GM12864 (cell line): ENCODE results near the gene ZNF215.
A peak's percentile ranks its signal among the peaks of the same experiment; 100 is the strongest.
"Not testable (repeated sequence)": the region's sequence is repeated elsewhere in the genome, so short reads cannot be mapped to it uniquely, and the experiment has no call there.

Experiments
- DNase-seq: peaks from one replicate; pipeline ENCODE4 v3.0.0-alpha.2; 2011; ENCODE audit warnings: low read depth
- H3K4me3 ChIP-seq: 2 replicates; pipeline ENCODE4 v1.5.1; 2011; ENCODE audit warnings: mild to moderate bottlenecking, low read depth, low read length, control low read depth
- TF ChIP-seq, protein P1 (sequence below): IDR thresholded peaks from 2 replicates; pipeline ENCODE4 v1.5.1; 2011; ENCODE audit warnings: low read depth, mild to moderate bottlenecking, moderate library complexity, low read length, control low read depth, inconsistent platforms; ENCODE audit errors: missing control alignments

The ZNF215 gene

DNA sequence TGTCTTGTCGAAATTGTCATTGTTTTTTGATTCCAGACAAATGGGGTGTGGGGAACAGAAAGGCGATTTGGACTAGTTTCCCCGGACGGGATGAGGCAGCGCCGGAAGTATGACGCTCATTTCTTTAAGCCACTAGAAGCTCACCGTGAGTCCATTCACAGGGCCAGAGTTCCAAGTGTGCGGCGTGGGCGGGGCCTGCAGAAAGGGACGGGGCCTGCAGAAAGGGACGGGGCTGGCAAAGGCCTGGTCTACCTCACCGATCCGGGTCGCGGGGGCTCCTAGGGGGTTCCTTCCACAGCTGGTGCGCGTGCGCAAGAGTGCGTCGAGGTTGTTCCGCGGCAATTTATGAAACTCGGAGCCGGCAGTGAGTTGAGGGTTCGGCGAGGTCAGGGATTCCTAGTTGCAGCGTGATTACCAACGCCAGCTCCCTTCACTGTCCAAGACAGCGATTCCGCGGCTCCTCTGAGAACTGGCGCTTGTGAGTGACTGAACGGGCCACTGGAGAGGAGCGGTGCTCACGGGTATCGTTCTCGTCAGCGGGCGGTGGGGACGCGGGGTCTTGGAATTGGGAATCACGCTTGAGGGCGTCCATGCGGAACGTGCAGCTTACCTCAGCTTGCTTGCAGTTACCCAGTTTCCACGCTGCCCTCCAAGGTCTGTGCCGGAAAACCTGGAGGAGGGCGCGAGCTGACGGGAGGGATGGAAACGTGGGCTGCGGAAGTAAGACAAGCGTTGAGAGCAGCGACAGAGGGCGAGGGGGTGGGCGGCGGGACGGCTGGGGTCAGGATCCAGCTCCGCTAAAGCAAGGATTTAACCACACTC lies at the start of gene ZNF215:
Gene ZNF215 (plus strand): TSS at position 219 of the 822 bp plus-strand sequence. CDS start 5,847 bp downstream, outside the sequence.
- TF ChIP-seq, protein P1, sequence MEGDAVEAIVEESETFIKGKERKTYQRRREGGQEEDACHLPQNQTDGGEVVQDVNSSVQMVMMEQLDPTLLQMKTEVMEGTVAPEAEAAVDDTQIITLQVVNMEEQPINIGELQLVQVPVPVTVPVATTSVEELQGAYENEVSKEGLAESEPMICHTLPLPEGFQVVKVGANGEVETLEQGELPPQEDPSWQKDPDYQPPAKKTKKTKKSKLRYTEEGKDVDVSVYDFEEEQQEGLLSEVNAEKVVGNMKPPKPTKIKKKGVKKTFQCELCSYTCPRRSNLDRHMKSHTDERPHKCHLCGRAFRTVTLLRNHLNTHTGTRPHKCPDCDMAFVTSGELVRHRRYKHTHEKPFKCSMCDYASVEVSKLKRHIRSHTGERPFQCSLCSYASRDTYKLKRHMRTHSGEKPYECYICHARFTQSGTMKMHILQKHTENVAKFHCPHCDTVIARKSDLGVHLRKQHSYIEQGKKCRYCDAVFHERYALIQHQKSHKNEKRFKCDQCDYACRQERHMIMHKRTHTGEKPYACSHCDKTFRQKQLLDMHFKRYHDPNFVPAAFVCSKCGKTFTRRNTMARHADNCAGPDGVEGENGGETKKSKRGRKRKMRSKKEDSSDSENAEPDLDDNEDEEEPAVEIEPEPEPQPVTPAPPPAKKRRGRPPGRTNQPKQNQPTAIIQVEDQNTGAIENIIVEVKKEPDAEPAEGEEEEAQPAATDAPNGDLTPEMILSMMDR: no peak
- peak within 1 kb of the TSS; percentile 70 for H3K4me3 ChIP-seq
- peak; percentile 77 for DNase-seq

DNA sequence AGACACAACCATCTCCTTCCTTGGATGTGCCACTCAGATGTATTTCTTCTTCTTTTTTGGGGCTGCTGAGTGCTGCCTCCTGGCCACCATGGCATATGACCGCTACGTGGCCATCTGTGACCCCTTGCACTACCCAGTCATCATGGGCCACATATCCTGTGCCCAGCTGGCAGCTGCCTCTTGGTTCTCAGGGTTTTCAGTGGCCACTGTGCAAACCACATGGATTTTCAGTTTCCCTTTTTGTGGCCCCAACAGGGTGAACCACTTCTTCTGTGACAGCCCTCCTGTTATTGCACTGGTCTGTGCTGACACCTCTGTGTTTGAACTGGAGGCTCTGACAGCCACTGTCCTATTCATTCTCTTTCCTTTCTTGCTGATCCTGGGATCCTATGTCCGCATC lies 49.3 kb upstream of the ZNF215 start:
- no peak overlapping the region for H3K4me3 ChIP-seq
- TF ChIP-seq, protein P1: no peak
- no peak for DNase-seq

DNA sequence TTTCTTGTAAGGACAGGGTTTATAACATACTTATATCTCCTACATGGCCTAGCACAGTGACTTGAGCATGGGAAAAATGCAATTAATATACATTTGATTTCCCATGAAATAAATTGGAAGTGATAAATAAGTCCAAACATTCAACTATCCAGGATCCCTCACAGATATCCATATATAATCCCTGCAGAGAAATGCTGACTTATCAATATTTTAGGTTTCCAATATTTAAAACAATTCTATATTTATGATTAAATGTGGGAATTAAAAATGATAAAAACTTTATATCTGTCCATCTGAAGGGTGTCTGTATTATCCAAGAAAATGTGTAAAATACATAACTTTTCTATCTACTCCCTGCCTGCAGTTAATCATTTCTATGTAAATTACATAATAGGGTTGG lies 43.5 kb upstream of the ZNF215 start:
- DNase-seq: no peak
- TF ChIP-seq, protein P1: no peak
- H3K4me3 ChIP-seq: no peak overlapping the region

DNA sequence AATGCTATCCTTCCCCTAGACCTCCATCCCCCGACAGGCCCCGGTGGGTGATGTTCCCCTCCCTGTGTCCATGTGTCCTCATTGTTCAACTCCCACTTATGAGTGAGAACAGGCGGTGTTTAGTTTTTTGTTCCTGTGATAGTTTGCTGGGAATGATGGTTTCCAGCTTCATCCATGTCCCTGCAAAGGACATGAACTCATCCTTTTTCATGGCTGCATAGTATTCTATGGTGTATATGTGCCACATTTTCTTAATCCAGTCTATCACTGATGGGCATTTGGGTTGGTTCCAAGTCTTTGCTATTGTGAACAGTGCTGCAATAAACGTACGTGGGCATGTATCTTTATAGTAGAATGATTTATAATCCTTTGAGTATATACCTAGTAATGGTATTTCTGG lies 38.5 kb upstream of the ZNF215 start:
- DNase-seq, H3K4me3 ChIP-seq: not testable (repeated sequence)

DNA sequence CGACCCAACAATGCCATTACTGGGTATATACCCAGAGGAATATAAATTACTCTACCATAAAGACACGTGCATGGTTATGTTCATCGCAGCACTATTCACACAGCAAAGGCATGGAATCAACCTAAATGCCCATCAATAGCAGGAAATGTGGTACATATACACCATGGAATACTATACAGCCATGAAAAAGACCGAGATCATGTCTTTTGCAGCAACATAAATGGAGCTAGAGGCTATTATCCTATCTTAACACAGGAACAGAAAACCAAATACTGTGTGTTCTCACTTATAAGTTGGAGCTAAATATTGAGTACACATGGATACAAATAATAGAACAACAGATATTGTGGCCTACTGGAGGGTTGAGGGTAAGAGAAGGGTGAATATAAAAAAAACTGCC lies 37.4 kb upstream of the ZNF215 start:
- TF ChIP-seq, protein P1: no peak
- DNase-seq: no peak
- no peak overlapping the region for H3K4me3 ChIP-seq

DNA sequence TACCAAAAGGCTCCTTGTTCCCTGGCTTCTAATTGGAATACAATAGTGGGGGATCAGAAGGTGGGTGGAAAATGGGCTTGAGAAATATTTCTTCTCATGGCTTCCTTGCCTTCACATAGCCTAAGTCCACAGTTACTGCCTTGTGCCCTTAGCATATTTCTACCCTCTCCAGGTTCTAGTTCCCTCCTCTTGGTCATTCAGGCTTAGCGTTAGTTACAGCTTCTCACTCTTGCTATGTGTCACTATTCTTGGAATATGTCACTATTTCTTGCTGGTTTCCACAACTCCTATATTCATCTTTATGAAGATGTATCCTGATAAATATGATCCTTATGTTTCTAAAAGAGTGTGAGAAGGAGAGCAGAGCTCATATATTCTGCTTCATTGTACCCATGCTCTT lies 36.4 kb upstream of the ZNF215 start:
- H3K4me3 ChIP-seq: no peak overlapping the region
- no peak for DNase-seq
- TF ChIP-seq, protein P1: no peak

DNA sequence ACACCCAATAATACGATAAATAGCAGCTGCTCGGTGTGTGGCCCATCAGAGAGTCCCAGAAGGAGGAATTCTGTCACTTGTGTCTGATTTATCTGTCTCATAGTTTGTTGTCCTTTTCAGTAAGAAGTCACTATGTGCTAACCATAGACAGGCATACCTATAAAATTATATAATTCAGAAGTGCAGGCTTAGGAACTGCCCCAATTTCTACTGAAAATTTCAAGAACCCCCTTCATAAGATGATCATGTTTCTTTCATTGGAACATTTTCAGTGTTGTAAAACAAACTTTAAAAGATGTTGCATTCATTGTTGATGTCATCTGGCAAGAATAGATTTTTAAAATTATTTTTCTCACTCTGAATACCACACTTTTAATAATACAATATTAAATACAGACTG lies 33.8 kb upstream of the ZNF215 start, which contains the start of gene OR2D2:
Gene OR2D2 (minus strand): TSS at position 101 of the 400 bp plus-strand sequence. CDS start 0 bp downstream, at position 101.
- no peak within 1 kb of the TSS for H3K4me3 ChIP-seq
- TF ChIP-seq, protein P1: no peak
- DNase-seq: no peak
